ENCODE measurements around the gene ATOSB.

DNA sequence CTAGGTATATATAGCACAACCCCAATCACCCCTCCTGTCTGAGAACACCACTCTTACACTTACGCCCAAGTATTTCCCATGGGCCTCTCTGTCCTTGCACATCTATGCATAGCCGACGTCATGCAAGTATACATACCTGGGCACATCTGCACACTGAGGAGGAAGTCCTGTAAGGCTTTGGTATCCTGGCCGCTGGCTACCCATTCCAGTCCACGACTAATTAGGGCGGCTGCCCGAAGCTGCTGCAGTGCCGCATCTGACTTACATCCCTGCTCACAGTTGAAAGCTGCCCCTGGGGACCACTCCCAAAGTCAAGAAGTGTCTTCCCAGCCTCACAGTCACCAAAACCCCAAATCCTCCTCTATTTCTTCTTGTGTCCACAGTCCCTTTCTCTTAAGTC lies 40.9 kb downstream of the ATOSB start:
- TF ChIP-seq, protein P1, sequence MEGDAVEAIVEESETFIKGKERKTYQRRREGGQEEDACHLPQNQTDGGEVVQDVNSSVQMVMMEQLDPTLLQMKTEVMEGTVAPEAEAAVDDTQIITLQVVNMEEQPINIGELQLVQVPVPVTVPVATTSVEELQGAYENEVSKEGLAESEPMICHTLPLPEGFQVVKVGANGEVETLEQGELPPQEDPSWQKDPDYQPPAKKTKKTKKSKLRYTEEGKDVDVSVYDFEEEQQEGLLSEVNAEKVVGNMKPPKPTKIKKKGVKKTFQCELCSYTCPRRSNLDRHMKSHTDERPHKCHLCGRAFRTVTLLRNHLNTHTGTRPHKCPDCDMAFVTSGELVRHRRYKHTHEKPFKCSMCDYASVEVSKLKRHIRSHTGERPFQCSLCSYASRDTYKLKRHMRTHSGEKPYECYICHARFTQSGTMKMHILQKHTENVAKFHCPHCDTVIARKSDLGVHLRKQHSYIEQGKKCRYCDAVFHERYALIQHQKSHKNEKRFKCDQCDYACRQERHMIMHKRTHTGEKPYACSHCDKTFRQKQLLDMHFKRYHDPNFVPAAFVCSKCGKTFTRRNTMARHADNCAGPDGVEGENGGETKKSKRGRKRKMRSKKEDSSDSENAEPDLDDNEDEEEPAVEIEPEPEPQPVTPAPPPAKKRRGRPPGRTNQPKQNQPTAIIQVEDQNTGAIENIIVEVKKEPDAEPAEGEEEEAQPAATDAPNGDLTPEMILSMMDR (IDR thresholded peaks at IDR 0.05; ENCODE audit: poor library complexity): no peak
- TF ChIP-seq EZH2 (IDR thresholded peaks at IDR 0.05; ENCODE audit: borderline replicate concordance): no peak
- TF ChIP-seq EZH2phosphoT487 (IDR thresholded peaks at IDR 0.05; ENCODE audit: low read depth, severe bottlenecking, unreplicated experiment): no peak

Measured in hepatocyte (in vitro differentiated cells).